Measurements from ENCODE around the gene NKAIN2.
"Not testable (repeated sequence)": the region's sequence is repeated elsewhere in the genome, so short reads cannot be mapped to it uniquely, and the experiment has no call there.

Gene NKAIN2

GRCh38 chr6:124674042-124674441 lies 870.4 kb downstream of the NKAIN2 start:
- Mint-ChIP-seq H3K4me3 (no peak overlapping the region), H3K27ac (no peak overlapping the region), H3K27me3 (no peaks in the 10 kb centered on the region)

GRCh38 chr6:124676033-124676432 lies 872.4 kb downstream of the NKAIN2 start:
- no peak overlapping the region for H3K4me3 Mint-ChIP-seq
- H3K27me3 Mint-ChIP-seq: no peaks in the 10 kb centered on the region
- H3K4me1 Mint-ChIP-seq: no peaks in the 10 kb centered on the region
- H3K27ac Mint-ChIP-seq: no peak overlapping the region
- H3K9me3 Mint-ChIP-seq: peaks cover 19% of the 10 kb centered on the region
- H3K36me3 Mint-ChIP-seq: peaks cover 2% of the 10 kb centered on the region

More at GRCh38 chr6:124674042-124674441, 870.4 kb downstream of the NKAIN2 start:
- peaks cover 10% of the 10 kb centered on the region for H3K9me3 Mint-ChIP-seq
- H3K36me3 Mint-ChIP-seq: peaks cover 2% of the 10 kb centered on the region
- no peaks in the 10 kb centered on the region for H3K4me1 Mint-ChIP-seq

- Mint-ChIP-seq H3K27me3 (no peaks in the 10 kb centered on the region), H3K27ac (no peak overlapping the region), H3K9me3 (peaks cover 19% of the 10 kb centered on the region)
Observed at GRCh38 chr6:124677874-124678273, 874.2 kb downstream of the NKAIN2 start.

GRCh38 chr6:124679387-124679786 lies 875.7 kb downstream of the NKAIN2 start:
- Mint-ChIP-seq H3K4me1 (no peaks in the 10 kb centered on the region), H3K27ac (no peak overlapping the region), H3K9me3 (peaks cover 19% of the 10 kb centered on the region), H3K36me3 (peaks cover 2% of the 10 kb centered on the region), H3K27me3 (no peaks in the 10 kb centered on the region), H3K4me3 (no peak overlapping the region)

More at GRCh38 chr6:124677874-124678273, 874.2 kb downstream of the NKAIN2 start:
- no peak overlapping the region for H3K4me3 Mint-ChIP-seq
- peaks cover 2% of the 10 kb centered on the region for H3K36me3 Mint-ChIP-seq
- H3K4me1 Mint-ChIP-seq: no peaks in the 10 kb centered on the region

GRCh38 chr6:124682751-124683150 lies 879.1 kb downstream of the NKAIN2 start:
- no peak overlapping the region for H3K27ac Mint-ChIP-seq
- H3K27me3 Mint-ChIP-seq: no peaks in the 10 kb centered on the region
- peaks cover 13% of the 10 kb centered on the region for H3K9me3 Mint-ChIP-seq
- no peaks in the 10 kb centered on the region for H3K4me1 Mint-ChIP-seq
- H3K36me3 Mint-ChIP-seq: no peaks in the 10 kb centered on the region
- no peak overlapping the region for H3K4me3 Mint-ChIP-seq

GRCh38 chr6:124683507-124683906 lies 879.8 kb downstream of the NKAIN2 start:
- H3K4me3 Mint-ChIP-seq: no peak overlapping the region
- H3K4me1 Mint-ChIP-seq: no peaks in the 10 kb centered on the region
- peaks cover 20% of the 10 kb centered on the region for H3K9me3 Mint-ChIP-seq
- no peak overlapping the region for H3K27ac Mint-ChIP-seq
- no peaks in the 10 kb centered on the region for H3K36me3 Mint-ChIP-seq
- H3K27me3 Mint-ChIP-seq: no peaks in the 10 kb centered on the region

- H3K27me3 Mint-ChIP-seq: no peaks in the 10 kb centered on the region
- no peaks in the 10 kb centered on the region for H3K4me1 Mint-ChIP-seq
- no peaks in the 10 kb centered on the region for H3K36me3 Mint-ChIP-seq
- H3K4me3 Mint-ChIP-seq: no peak overlapping the region
- H3K27ac Mint-ChIP-seq: no peak overlapping the region
- H3K9me3 Mint-ChIP-seq: peaks cover 10% of the 10 kb centered on the region
Observed at GRCh38 chr6:124684621-124685020, 881.0 kb downstream of the NKAIN2 start.

GRCh38 chr6:124688369-124688768 lies 884.7 kb downstream of the NKAIN2 start:
- H3K4me3 Mint-ChIP-seq: no peak overlapping the region
- H3K27me3 Mint-ChIP-seq: no peaks in the 10 kb centered on the region
- peaks cover 7% of the 10 kb centered on the region for H3K9me3 Mint-ChIP-seq
- no peaks in the 10 kb centered on the region for H3K36me3 Mint-ChIP-seq
- H3K27ac Mint-ChIP-seq: no peak overlapping the region
- no peaks in the 10 kb centered on the region for H3K4me1 Mint-ChIP-seq

GRCh38 chr6:124694139-124694705 lies 890.6 kb downstream of the NKAIN2 start:
- Mint-ChIP-seq H3K4me3 (no peak overlapping the region), H3K4me1 (no peaks in the 10 kb centered on the region), H3K27ac (no peak overlapping the region), H3K36me3 (no peaks in the 10 kb centered on the region), H3K27me3 (no peaks in the 10 kb centered on the region), H3K9me3 (no peaks in the 10 kb centered on the region)

GRCh38 chr6:124699038-124699437 lies 895.4 kb downstream of the NKAIN2 start:
- Mint-ChIP-seq H3K4me3 (no peak overlapping the region), H3K27ac (no peak overlapping the region), H3K4me1 (no peaks in the 10 kb centered on the region)

GRCh38 chr6:124703541-124703940 lies 899.9 kb downstream of the NKAIN2 start:
- no peaks in the 10 kb centered on the region for H3K36me3 Mint-ChIP-seq
- peaks cover 5% of the 10 kb centered on the region for H3K9me3 Mint-ChIP-seq
- H3K4me3 Mint-ChIP-seq: no peak overlapping the region
- no peaks in the 10 kb centered on the region for H3K27me3 Mint-ChIP-seq
- H3K4me1 Mint-ChIP-seq: no peaks in the 10 kb centered on the region
- no peak overlapping the region for H3K27ac Mint-ChIP-seq

More at GRCh38 chr6:124699038-124699437, 895.4 kb downstream of the NKAIN2 start:
- no peaks in the 10 kb centered on the region for H3K27me3 Mint-ChIP-seq
- H3K9me3 Mint-ChIP-seq: no peaks in the 10 kb centered on the region
- H3K36me3 Mint-ChIP-seq: no peaks in the 10 kb centered on the region

GRCh38 chr6:124712532-124712931 lies 908.9 kb downstream of the NKAIN2 start:
- H3K36me3 Mint-ChIP-seq, H3K9me3 Mint-ChIP-seq, H3K4me1 Mint-ChIP-seq, H3K27me3 Mint-ChIP-seq, H3K27ac Mint-ChIP-seq, H3K4me3 Mint-ChIP-seq: not testable (repeated sequence)

- Mint-ChIP-seq H3K36me3 (no peaks in the 10 kb centered on the region), H3K27ac (no peak overlapping the region), H3K9me3 (no peaks in the 10 kb centered on the region), H3K4me3 (no peak overlapping the region), H3K27me3 (no peaks in the 10 kb centered on the region), H3K4me1 (no peaks in the 10 kb centered on the region)
Observed at GRCh38 chr6:124714728-124715127, 911.1 kb downstream of the NKAIN2 start.

GRCh38 chr6:124719913-124720312 lies 916.2 kb downstream of the NKAIN2 start:
- no peaks in the 10 kb centered on the region for H3K27me3 Mint-ChIP-seq
- no peak overlapping the region for H3K4me3 Mint-ChIP-seq
- no peak overlapping the region for H3K27ac Mint-ChIP-seq
- H3K36me3 Mint-ChIP-seq: no peaks in the 10 kb centered on the region
- peaks cover 5% of the 10 kb centered on the region for H3K9me3 Mint-ChIP-seq
- H3K4me1 Mint-ChIP-seq: no peaks in the 10 kb centered on the region

GRCh38 chr6:124721331-124721730 lies 917.7 kb downstream of the NKAIN2 start:
- Mint-ChIP-seq H3K27me3 (no peaks in the 10 kb centered on the region), H3K27ac (no peak overlapping the region), H3K36me3 (no peaks in the 10 kb centered on the region), H3K4me1 (no peaks in the 10 kb centered on the region), H3K9me3 (peaks cover 5% of the 10 kb centered on the region), H3K4me3 (no peak overlapping the region)

GRCh38 chr6:124722141-124722878 lies 918.6 kb downstream of the NKAIN2 start:
- Mint-ChIP-seq H3K9me3 (peaks cover 5% of the 10 kb centered on the region), H3K4me1 (no peaks in the 10 kb centered on the region), H3K27ac (no peak overlapping the region), H3K36me3 (no peaks in the 10 kb centered on the region), H3K27me3 (no peaks in the 10 kb centered on the region), H3K4me3 (no peak overlapping the region)
